GM21526 (cell line): ENCODE results near the gene KCNK3.

Source experiments
- ATAC-seq: cut with Tn5 transposase; IDR thresholded peaks from one replicate; pipeline ENCODE4 v1.9.1; 2021; ENCODE audit warnings: moderate library complexity; ENCODE audit not compliant: unreplicated experiment, low FRiP score

Gene KCNK3

DNA sequence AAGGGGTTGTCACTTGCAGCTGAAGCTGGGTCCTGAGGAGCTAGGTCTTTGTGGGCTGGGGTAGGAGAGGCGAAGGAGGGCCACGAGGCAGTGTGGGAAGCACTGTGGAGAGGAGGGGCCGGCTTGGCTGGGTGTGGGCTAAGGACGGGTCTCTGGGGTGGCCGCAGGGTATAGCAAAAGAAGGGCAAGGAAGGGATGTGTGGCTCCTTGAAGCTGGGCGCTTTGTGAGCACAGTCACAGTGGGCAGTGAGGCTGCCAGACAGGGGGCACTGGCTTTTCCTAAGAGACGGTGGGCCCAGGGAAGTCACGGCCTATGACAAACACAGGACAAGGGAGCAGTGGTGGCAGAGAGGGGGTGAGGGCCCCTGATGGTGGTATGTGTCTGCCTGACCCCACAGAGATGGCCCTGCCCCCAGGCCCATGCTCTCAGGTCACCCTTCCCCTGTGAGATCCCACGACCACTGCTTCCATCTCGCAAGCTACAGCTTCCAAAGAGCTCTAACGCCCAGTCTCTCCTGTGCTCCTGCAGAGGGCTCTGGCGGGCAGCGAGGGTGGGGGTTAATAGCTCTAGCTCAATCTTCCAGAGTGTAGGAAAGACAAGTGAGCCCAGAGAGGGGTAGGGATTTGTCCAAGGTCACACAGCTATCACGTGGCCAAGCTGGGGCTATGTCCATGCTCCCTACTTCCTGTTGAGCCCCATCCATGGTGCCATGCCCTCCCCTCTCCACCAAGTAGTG, 32.4 kb downstream of the KCNK3 start:
- no peak for ATAC-seq

DNA sequence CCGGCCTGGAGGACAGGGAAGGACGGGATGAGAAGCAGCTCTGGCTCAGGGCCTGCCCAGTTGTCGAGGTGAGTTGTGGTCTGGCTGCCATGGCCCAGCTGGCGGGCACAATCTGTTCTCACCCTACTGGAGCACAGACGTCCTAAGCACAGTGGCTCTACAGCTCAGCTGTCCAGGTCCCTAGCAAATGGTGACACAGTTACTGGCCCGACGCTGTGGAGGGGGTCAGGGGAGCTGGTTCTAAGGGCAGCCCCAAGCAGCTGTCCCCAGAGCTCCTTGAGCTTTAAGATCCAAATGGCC, 32.9 kb downstream of the KCNK3 start:
- no peak for ATAC-seq

DNA sequence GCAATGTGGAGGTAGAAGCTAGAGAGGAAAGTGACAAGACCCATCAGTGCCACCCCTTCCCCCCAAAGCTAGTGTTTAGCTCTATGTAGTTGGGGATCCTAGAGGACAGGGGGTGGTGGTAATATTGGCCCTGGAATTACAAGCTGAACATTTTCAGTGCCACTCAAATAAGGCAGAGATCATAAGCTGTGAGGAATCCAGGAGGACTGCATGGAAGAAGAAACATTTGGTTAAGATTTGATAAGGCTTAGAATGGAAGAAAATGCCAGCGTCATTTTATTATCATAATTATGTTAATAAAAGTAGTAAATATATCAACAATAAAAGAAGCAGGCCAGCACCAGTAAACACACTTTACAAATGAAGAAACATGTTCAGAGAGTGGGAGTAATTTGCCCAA, 33.7 kb downstream of the KCNK3 start:
- ATAC-seq, result no peak

- ATAC-seq, result no peak
These were observed 35.4 kb downstream of the KCNK3 start for GRCh38 chr2:26727641-26728561.

DNA sequence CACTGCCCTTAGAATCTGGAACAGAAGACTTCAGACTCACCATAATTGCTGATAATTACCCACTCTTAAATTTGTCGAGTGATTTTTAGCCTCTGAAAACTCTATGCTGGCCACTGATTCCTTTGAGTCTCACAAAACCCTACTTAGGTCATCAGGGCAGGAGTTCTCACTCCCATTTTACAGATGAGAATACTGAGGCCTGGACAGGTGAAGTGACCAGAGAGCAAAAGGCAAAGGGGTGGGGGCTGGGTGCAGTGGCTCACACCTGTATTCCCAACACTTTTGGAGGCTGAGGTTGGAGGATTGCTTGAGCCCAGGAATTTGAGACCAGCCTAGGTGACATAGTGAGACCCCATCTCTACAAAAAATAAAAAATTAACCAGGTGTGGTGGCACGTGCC, 36.8 kb downstream of the KCNK3 start:
- no peak for ATAC-seq

DNA sequence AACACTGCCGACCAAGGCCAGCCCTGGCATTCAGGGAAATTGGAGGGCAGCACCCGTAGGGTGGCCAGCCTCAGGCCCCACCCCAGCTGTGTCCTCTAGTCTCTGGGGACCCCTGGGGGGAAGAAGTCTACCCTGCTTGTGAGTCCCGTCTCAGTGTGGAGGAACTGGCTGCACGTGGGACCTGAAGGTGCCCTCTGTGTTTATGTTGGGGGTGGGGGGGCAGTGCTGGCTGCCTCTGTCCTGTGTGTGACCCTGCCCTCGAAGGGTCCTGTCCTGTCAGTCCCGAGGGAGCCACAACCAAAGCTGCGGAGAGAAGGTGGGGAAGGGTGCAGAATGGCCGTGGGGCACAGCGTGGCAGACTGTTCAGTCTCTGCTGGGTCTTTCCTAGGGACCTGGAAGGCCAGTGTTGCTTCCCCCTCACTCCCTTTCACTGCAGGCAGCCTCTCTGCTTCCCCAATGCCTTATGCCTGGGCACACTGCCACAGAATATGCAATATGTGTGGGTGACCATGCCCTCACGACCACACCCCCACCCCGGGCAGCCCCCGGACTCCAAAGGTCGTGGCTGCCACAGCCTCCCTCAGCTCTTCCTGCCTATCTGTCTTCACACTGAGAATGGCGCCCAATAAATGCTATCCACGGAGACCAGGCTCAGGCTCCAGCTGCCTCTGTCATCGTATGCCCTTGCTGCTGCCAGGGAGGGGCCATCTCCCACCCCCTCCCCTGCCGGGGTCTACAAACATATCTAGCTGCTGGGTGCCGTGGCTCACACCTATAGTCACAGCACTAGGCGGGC, 38.2 kb downstream of the KCNK3 start:
- no peak for ATAC-seq

DNA sequence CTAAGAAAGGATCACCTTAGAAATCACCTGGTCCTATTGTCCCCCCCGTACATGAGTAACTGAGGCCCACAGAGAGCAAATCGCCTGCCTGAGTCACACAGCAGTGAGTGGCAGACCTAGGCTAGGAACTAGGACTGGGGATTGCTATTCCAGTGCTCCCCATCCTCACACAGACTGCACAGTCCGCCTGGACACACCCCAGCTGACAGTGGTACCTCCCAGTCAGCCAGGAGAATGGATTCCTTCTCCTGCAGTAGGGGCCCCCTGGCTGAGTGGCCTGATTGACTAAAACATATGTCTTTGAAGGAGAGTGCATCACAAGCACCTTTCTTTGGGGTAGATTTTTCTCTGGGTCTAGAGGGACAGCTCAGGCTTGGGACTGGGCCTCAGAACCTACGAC, 39.2 kb downstream of the KCNK3 start:
- no peak for ATAC-seq

GRCh38 chr2:26732446-26732845, 39.9 kb downstream of the KCNK3 start:
- no peak for ATAC-seq

- no peak for ATAC-seq
These were observed 40.9 kb downstream of the KCNK3 start for GRCh38 chr2:26733413-26733812.

DNA sequence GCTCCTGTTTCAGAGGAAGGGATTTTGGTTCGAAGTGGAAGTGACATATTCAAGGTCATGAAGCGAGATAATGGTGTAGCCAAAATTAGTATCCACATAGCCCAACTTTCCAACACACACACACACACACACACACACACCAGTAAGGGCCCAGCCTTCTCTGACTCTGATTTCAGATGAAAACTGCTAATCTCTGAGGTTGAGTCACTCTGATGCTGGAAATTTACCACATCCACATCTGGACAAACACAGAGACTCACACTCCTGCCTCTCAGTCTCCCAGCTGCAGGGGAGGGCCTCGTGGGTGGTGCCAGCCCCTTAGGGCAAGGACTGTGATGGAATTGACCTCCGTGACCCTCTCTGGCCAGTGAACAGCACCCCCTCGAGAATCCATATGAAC, 42.6 kb downstream of the KCNK3 start:
- no peak for ATAC-seq

DNA sequence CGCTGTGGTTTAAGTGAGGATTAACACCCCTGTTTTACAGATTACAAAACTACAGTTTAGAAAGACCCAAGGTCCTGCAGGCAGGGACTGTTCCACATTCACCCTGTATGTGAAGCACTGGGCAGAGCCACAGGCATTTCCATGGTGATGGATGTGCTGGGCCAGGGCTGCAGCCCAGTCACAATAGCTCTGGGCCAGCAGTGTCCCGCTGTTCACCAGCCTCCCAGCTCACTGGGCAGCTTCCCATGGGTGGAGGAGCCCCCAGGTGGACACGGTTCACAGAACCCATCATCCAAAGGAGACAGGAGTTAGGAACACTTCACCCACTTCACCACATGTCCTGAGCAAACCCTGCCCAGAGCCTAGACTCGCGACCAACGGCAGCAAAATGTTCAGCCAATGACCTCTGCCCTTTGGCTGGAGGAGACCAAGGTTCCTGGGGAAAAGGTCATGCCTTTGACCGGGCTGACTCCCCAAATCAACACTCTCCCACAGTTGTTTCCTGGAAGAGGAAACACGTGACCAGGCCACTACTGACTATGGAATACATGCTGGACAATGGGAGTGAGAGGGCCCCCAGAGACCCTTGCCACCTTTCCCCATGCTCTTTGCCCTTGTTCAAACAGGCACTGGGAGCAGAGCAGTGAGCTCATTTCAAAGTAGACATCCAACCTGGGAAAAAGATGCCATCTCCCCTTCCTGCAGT, 43.5 kb downstream of the KCNK3 start:
- no peak for ATAC-seq

DNA sequence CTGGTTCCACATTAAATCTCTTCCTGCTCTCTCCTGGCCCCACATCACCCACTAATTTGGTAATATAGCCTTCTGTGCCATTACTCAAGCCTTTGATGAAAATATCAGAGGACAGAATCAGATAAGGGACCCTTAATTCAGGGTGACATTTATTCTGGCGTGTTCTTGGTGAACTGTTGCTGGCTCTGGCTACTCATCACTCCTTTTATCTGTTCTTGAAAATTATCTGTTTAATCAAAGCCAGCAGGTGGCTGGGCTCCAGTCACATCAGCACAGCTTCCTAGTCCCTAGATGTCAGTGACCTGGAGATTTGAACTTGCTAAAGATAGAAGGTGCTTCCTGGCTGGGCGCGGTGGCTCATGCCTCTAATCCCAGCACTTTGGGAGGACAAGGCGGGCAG, 44.7 kb downstream of the KCNK3 start:
- no peak for ATAC-seq

GRCh38 chr2:26738481-26738880, 46.0 kb downstream of the KCNK3 start:
- ATAC-seq, result no peak

DNA sequence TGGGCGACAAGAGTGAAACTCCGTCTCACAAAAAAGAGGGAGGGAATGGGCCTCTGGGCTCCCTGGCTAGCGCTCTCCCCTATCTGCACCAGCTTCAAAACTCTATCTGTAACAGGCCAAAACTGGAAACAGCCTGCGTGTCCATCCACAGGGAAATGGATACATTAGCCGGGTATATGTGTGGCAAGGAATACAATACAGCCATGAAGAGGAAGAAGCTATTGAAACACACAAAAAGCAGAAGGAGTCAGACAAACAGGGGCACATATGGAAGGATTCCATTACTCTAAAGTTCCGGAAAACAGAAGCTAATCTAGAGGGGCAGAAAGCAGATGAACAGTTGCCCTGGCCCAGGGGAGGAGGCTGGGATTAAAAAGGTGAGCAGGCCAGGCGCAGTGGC, 47.0 kb downstream of the KCNK3 start:
- no peak for ATAC-seq

GRCh38 chr2:26740346-26740745, 47.8 kb downstream of the KCNK3 start:
- no peak for ATAC-seq

DNA sequence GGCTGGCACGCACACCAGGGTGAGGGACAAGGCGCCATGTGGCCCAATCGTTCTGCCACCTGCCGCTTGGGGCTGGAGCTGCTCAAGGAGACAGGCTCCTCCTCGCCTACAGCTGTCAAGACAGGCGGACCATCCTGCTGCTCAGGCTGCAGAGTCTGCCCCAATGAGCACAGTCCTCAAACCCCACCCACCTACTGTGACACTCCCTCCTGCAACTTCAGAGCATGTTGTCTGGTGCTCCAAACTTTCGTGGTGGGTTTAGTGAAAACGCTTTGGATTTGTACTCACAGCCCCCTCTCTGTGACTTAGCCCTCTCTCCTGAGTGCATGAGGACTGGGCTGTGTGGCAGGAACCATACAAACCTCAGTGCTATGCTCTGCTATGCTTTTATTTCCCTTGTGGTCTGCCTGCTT, 48.4 kb downstream of the KCNK3 start:
- no peak for ATAC-seq

GRCh38 chr2:26742048-26742770, 49.7 kb downstream of the KCNK3 start:
- no peak for ATAC-seq

DNA sequence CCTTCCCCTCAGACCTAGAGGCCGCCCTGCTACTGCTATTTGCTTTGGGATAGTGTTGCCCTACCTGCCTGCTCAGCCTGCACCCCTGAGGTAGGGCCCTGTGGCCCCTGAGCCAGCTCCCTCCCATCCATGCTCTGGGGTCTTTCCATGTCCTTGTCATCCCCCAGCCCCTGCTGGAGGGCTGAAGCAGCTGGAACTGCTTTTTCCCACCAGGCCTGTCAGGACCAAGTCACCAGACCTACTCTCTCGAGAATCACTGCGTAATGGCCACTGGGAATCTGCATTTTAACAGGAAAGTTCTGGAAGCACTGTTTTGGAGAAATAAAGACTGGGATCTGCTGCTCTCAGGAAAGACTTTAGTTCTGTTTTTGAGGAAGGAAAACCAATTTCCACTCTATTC, 51.3 kb downstream of the KCNK3 start:
- no peak for ATAC-seq

DNA sequence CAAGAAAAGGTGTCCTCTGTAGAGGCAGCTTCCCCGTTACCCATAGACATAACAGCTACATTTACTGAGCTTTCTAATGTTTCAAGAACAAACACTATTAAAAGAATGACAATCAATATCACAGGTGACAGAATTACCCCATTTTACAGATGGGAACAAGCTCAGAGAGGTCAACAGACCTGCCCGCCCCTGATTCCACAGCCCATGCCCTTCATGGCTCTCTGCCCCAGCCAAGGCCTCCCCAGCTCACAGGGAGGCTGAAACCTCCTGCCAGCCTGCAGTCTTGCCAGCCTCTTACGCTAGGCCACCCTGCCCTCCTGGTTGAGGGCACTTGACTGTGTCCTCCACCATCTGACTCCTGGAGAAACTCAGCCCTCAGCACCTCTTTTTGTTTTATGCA, 52.4 kb downstream of the KCNK3 start:
- no peak for ATAC-seq
